H9 (cell line): ENCODE data around the gene OR6N1. TPM values are rescaled to one million over a fixed set of nuclear protein-coding genes. Genes with fewer than 3 reads are reported as not detected.

Experiments
- DNase-seq: peaks from one replicate; pipeline ENCODE4 v3.0.0-alpha.2; 2017
- H2AFZ ChIP-seq: one replicate; pipeline ENCODE4 v1.6.1; 2013; ENCODE audit warnings: mild to moderate bottlenecking, low read length, control low read depth, moderate library complexity
- H2AK5ac ChIP-seq: 2 replicates; pipeline ENCODE4 v1.6.1; 2013; ENCODE audit warnings: low read length, control low read depth, mixed read lengths; ENCODE audit not compliant: insufficient read length
- H2BK120ac ChIP-seq: one replicate; pipeline ENCODE4 v1.6.1; 2013; ENCODE audit warnings: low read depth, mild to moderate bottlenecking, low read length, control low read depth, inconsistent platforms; ENCODE audit not compliant: poor library complexity, severe bottlenecking
- H2BK12ac ChIP-seq: 2 replicates; pipeline ENCODE4 v1.6.1; 2013; ENCODE audit warnings: low read length, control low read depth, mixed read lengths, low read depth; ENCODE audit not compliant: insufficient read length
- H2BK15ac ChIP-seq: 2 replicates; pipeline ENCODE4 v1.6.1; 2013; ENCODE audit warnings: low read depth, low read length, control low read depth
- H2BK20ac ChIP-seq: one replicate; pipeline ENCODE4 v1.6.1; 2013; ENCODE audit warnings: low read depth, mild to moderate bottlenecking, low read length, control low read depth, inconsistent platforms; ENCODE audit not compliant: poor library complexity, severe bottlenecking
- H2BK5ac ChIP-seq: 2 replicates; pipeline ENCODE4 v1.6.1; 2013; ENCODE audit warnings: low read length, control low read depth, mixed read lengths; ENCODE audit not compliant: insufficient read length
- H3K14ac ChIP-seq: 2 replicates; pipeline ENCODE4 v1.6.1; 2013; ENCODE audit warnings: low read length, control low read depth; ENCODE audit not compliant: insufficient read depth
- H3K18ac ChIP-seq: 2 replicates; pipeline ENCODE4 v1.6.1; 2013; ENCODE audit warnings: low read depth, mild to moderate bottlenecking, mixed read lengths, low read length, control low read depth; ENCODE audit not compliant: insufficient read length
- H3K23ac ChIP-seq: 2 replicates; pipeline ENCODE4 v1.6.1; 2013; ENCODE audit warnings: low read length, control low read depth, mixed read lengths, low read depth; ENCODE audit not compliant: insufficient read length
- H3K23me2 ChIP-seq: 2 replicates; pipeline ENCODE4 v1.6.1; 2013; ENCODE audit warnings: low read depth, mild to moderate bottlenecking, mixed read lengths, low read length, control low read depth; ENCODE audit not compliant: insufficient read length, poor library complexity, severe bottlenecking
- H3K27ac ChIP-seq: 2 replicates; pipeline ENCODE4 v1.5.1; 2013; ENCODE audit warnings: low read length, control low read depth, mixed read lengths, low read depth; ENCODE audit not compliant: insufficient read length
- H3K27me3 ChIP-seq: 2 replicates; pipeline ENCODE4 v1.6.1; 2013; ENCODE audit warnings: low read length, control low read depth, inconsistent platforms; ENCODE audit not compliant: insufficient read depth
- H3K4ac ChIP-seq: 2 replicates; pipeline ENCODE4 v1.6.1; 2013; ENCODE audit warnings: low read depth, mild to moderate bottlenecking, control low read depth, inconsistent platforms, low read length, moderate library complexity
- H3K4me1 ChIP-seq: 2 replicates; pipeline ENCODE4 v1.6.1; 2013; ENCODE audit warnings: low read length, control low read depth, inconsistent platforms; ENCODE audit not compliant: insufficient read depth
- H3K4me2 ChIP-seq: 2 replicates; pipeline ENCODE4 v1.6.1; 2013; ENCODE audit warnings: low read length, control low read depth, mixed read lengths; ENCODE audit not compliant: insufficient read length, insufficient read depth
- H3K56ac ChIP-seq: 2 replicates; pipeline ENCODE4 v1.6.1; 2013; ENCODE audit warnings: low read depth, mild to moderate bottlenecking, mixed read lengths, low read length, control low read depth; ENCODE audit not compliant: insufficient read length
- H3K79me1 ChIP-seq: 2 replicates; pipeline ENCODE4 v1.6.1; 2013; ENCODE audit warnings: low read depth, mild to moderate bottlenecking, moderate library complexity, low read length, control low read depth, inconsistent platforms; ENCODE audit not compliant: insufficient read depth, poor library complexity, severe bottlenecking
- H3K79me2 ChIP-seq: 2 replicates; pipeline ENCODE4 v1.6.1; 2013; ENCODE audit warnings: low read length, control low read depth, inconsistent platforms; ENCODE audit not compliant: insufficient read depth
- H3K9ac ChIP-seq: 2 replicates; pipeline ENCODE4 v1.6.1; 2013; ENCODE audit warnings: low read length, control low read depth, mixed read lengths; ENCODE audit not compliant: insufficient read length; ENCODE audit errors: extremely low read depth
- H3K9me3 ChIP-seq: one replicate; pipeline ENCODE4 v1.6.1; 2013; ENCODE audit warnings: low read depth, low read length, inconsistent platforms; ENCODE audit not compliant: control insufficient read depth
- H3T11ph ChIP-seq: one replicate; pipeline ENCODE4 v1.6.1; 2013; ENCODE audit warnings: mild to moderate bottlenecking, low read length, control low read depth, inconsistent platforms
- H4K20me1 ChIP-seq: one replicate; pipeline ENCODE4 v1.6.1; 2013; ENCODE audit not compliant: control insufficient read depth, insufficient read length, insufficient read depth
- H4K5ac ChIP-seq: 2 replicates; pipeline ENCODE4 v1.6.1; 2013; ENCODE audit warnings: low read depth, mild to moderate bottlenecking, mixed read lengths, low read length, control low read depth; ENCODE audit not compliant: insufficient read length
- H4K8ac ChIP-seq: replicated peaks from 2 replicates; pipeline ENCODE4 v1.6.1; 2013; ENCODE audit warnings: low read length, control low read depth, mixed read lengths, low read depth; ENCODE audit not compliant: insufficient read length
- H4K91ac ChIP-seq: 2 replicates; pipeline ENCODE4 v1.6.1; 2013; ENCODE audit warnings: low read depth, mild to moderate bottlenecking, moderate library complexity, mixed read lengths, low read length, control low read depth; ENCODE audit not compliant: insufficient read length
- H3K27ac Mint-ChIP-seq, 3 experiments: 2 replicates in 2 of 3; 3 replicates in 1 of 3; pipeline ENCODE4 v1.8.0; 2020 to 2021; ENCODE audit warnings: mixed read lengths in 3 of 3, mild to moderate bottlenecking in 1 of 3, moderate library complexity in 1 of 3
- H3K27me3 Mint-ChIP-seq: 2 replicates; pipeline ENCODE4 v1.8.0; 2021; ENCODE audit warnings: low read depth, mild to moderate bottlenecking, moderate library complexity, mixed read lengths
- H3K36me3 Mint-ChIP-seq, 3 experiments: 2 replicates in 2 of 3; 3 replicates in 1 of 3; pipeline ENCODE4 v1.8.0; 2020 to 2021; ENCODE audit warnings: low read depth in 3 of 3, mixed read lengths in 3 of 3; ENCODE audit not compliant: insufficient read depth in 1 of 3
- H3K4me1 Mint-ChIP-seq, 2 experiments: 2 replicates each; pipeline ENCODE4 v1.8.0; 2020; ENCODE audit warnings: mixed read lengths in 2 of 2
- H3K4me3 Mint-ChIP-seq, 2 experiments: 2 replicates in 1 of 2; 3 replicates in 1 of 2; pipeline ENCODE4 v1.8.0; 2020 to 2021; ENCODE audit warnings: mild to moderate bottlenecking in 2 of 2, mixed read lengths in 2 of 2, moderate library complexity in 1 of 2
- H3K9me3 Mint-ChIP-seq, 2 experiments: 2 replicates in 1 of 2; 3 replicates in 1 of 2; pipeline ENCODE4 v1.8.0; 2020; ENCODE audit warnings: mild to moderate bottlenecking in 2 of 2, mixed read lengths in 2 of 2, moderate library complexity in 1 of 2
- CTCF ChIP-seq: fragments of 200-600 bp; sonication (generic); conservative IDR thresholded peaks from 3 replicates; pipeline ENCODE4 v1.8.0; 2021; ENCODE audit warnings: antibody characterized with exemption, mild to moderate bottlenecking
- WGBS: extraction: QIAGEN DNeasy Blood & Tissue Kit; methylation state at CpG from one replicate; pipeline ENCODE4 v1.1.7; 2013; ENCODE audit warnings: missing lambda C conversion rate, low lambda C conversion rate, mixed read lengths; ENCODE audit not compliant: insufficient read length; ENCODE audit errors: extremely low coverage; 5-methylcytosine and 5-hydroxymethylcytosine counted together
- total RNA-seq: library from RNA; stranded (reverse); gene quantifications from 2 replicates; pipeline ENCODE4 v1.2.1, GENCODE V29; 2021

The OR6N1 gene
- total RNA-seq, 1 experiment from 2014 or later = not detected

DNA sequence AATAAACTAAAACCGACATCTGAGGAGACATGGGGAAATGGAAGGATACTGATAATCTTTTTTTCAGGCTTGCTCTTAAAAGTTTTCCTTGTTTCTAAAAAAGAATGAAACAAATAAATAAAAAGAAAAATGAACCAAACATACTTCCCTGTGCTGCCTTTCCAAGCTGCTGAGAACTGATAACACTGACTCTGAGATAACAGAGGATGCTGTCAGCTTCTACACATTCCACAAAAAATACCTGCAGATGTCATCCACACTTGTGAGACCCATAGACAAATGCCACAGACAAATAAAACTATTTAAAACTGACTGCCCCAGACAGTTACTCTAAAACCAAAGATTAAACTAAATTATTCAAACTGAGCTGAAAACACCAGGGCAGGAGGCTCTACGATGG, 39.5 kb downstream of the OR6N1 start:
- Mint-ChIP-seq H3K4me3 (no peak overlapping the region), H3K27ac (no peak overlapping the region), H3K36me3 (no peaks in the 10 kb centered on the region), H3K4me1 (no peaks in the 10 kb centered on the region), H3K9me3 (no peaks in the 10 kb centered on the region), H3K27me3 (no peaks in the 10 kb centered on the region; the same call in 1 of the 2 replicates)
- H3K79me2 ChIP-seq = no peaks in the 10 kb centered on the region
- no peak overlapping the region for H2AFZ ChIP-seq
- no peak overlapping the region for H3K18ac ChIP-seq
- no peak overlapping the region for H3K23ac ChIP-seq
- H2BK20ac ChIP-seq = no peak overlapping the region
- no peak overlapping the region for H3K56ac ChIP-seq
- H3K9me3 ChIP-seq = no peaks in the 10 kb centered on the region
- H3K79me1 ChIP-seq = no peaks in the 10 kb centered on the region
- no peak overlapping the region for H3T11ph ChIP-seq
- no peak for TF ChIP-seq CTCF
- no peak overlapping the region for H3K27ac ChIP-seq
- WGBS = no CpG with 5 or more reads among the region's 2 CpGs
- H3K14ac ChIP-seq = no peak overlapping the region
- H3K23me2 ChIP-seq = no peaks in the 10 kb centered on the region
- no peak overlapping the region for H2BK5ac ChIP-seq
- no peak overlapping the region for H4K91ac ChIP-seq
- H4K8ac ChIP-seq = no peak overlapping the region
- no peaks in the 10 kb centered on the region for H3K27me3 ChIP-seq
- no peak overlapping the region for H2BK12ac ChIP-seq
- H4K5ac ChIP-seq = no peak overlapping the region
- H2BK15ac ChIP-seq = no peak overlapping the region
- no peaks in the 10 kb centered on the region for H4K20me1 ChIP-seq
- no peaks in the 10 kb centered on the region for H3K4me1 ChIP-seq
- H2BK120ac ChIP-seq = no peak overlapping the region
- no peak for DNase-seq
- no peak overlapping the region for H3K4me2 ChIP-seq
- H3K9ac ChIP-seq = no peak overlapping the region
- no peak overlapping the region for H2AK5ac ChIP-seq
- H3K4ac ChIP-seq = no peak overlapping the region
